ENCODE data around the gene TCAP. TPM values are rescaled to one million over a fixed set of nuclear protein-coding genes. Genes with fewer than 3 reads are reported as not detected.

Gene TCAP
- polyA plus RNA-seq = 3.3 and 3.7 TPM in 2 replicates
- 1.7 and 2.1 TPM in 2 replicates for polyA minus RNA-seq

- Histone ChIP-seq H3K4me3 (ENCODE audit: low read length) (no peak within 1 kb of the TSS), H2AFZ (ENCODE audit: low read depth, low read length) (no peak within 1 kb of the TSS), H4K20me1 (ENCODE audit: insufficient read depth) (no peaks in the 10 kb centered on the region), H3K9ac (ENCODE audit: low read length) (no peak within 1 kb of the TSS), H3K9me3 (ENCODE audit: low read length) (no peaks in the 10 kb centered on the region), H3K9me2 (ENCODE audit: insufficient read depth, low read length) (no peaks in the 10 kb centered on the region), H3K27ac (ENCODE audit: low read length) (no peak within 1 kb of the TSS), H3F3A (ENCODE audit: insufficient read depth, low read length, poor library complexity, severe bottlenecking) (no peaks in the 10 kb centered on the region), H3K4me2 (ENCODE audit: low read length) (no peak within 1 kb of the TSS), H3K27me3 (ENCODE audit: insufficient read depth, low read depth, low read length) (peaks cover 19% of the 10 kb centered on the region), H3K36me3 (ENCODE audit: insufficient read depth, low read length) (no peaks in the 10 kb centered on the region), H3K79me2 (replicated peaks; ENCODE audit: insufficient read depth, low read length) (no peaks in the 10 kb centered on the region)
- no peak for TF ChIP-seq RAD21 (conservative IDR thresholded peaks at IDR 0.05)
- TF ChIP-seq, protein P1, sequence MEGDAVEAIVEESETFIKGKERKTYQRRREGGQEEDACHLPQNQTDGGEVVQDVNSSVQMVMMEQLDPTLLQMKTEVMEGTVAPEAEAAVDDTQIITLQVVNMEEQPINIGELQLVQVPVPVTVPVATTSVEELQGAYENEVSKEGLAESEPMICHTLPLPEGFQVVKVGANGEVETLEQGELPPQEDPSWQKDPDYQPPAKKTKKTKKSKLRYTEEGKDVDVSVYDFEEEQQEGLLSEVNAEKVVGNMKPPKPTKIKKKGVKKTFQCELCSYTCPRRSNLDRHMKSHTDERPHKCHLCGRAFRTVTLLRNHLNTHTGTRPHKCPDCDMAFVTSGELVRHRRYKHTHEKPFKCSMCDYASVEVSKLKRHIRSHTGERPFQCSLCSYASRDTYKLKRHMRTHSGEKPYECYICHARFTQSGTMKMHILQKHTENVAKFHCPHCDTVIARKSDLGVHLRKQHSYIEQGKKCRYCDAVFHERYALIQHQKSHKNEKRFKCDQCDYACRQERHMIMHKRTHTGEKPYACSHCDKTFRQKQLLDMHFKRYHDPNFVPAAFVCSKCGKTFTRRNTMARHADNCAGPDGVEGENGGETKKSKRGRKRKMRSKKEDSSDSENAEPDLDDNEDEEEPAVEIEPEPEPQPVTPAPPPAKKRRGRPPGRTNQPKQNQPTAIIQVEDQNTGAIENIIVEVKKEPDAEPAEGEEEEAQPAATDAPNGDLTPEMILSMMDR (IDR thresholded peaks at IDR 0.05; ENCODE audit: poor library complexity, severe bottlenecking) = no peak
- TF ChIP-seq MXI1 (conservative IDR thresholded peaks at IDR 0.05; ENCODE audit: poor library complexity, severe bottlenecking) = no peak
- no peak for TF ChIP-seq EP300 (conservative IDR thresholded peaks at IDR 0.05; ENCODE audit: poor library complexity, severe bottlenecking)
- TF ChIP-seq EZH2 (IDR thresholded peaks at IDR 0.05; ENCODE audit: borderline replicate concordance, insufficient read depth, low read length, poor library complexity, severe bottlenecking) = no peak
- TF ChIP-seq TAF1 (IDR thresholded peaks at IDR 0.05; ENCODE audit: low read depth) = no peak
- TF ChIP-seq REST (IDR thresholded peaks at IDR 0.05; ENCODE audit: borderline replicate concordance) = no peak
- TF ChIP-seq POLR2AphosphoS5 (IDR thresholded peaks at IDR 0.05) = no peak
These were observed at the start of gene TCAP for GRCh38 chr17:39664581-39665561. Gene TCAP, plus strand, starts transcription at chr17:39665349. Its CDS starts 11 bp downstream, at chr17:39665360.

GRCh38 chr17:39615434-39615833 is 49.7 kb upstream of the TCAP start:
- TF ChIP-seq REST (IDR thresholded peaks at IDR 0.05; ENCODE audit: borderline replicate concordance) = no peak
- no peak for TF ChIP-seq SMC3 (conservative IDR thresholded peaks at IDR 0.05; ENCODE audit: poor library complexity)
- TF ChIP-seq, protein P1 (IDR thresholded peaks at IDR 0.05; ENCODE audit: poor library complexity, severe bottlenecking) = no peak
- no peak for TF ChIP-seq EP300 (conservative IDR thresholded peaks at IDR 0.05; ENCODE audit: poor library complexity, severe bottlenecking)
- TF ChIP-seq POLR2AphosphoS5 (IDR thresholded peaks at IDR 0.05) = no peak
- no peak for TF ChIP-seq MXI1 (conservative IDR thresholded peaks at IDR 0.05; ENCODE audit: poor library complexity, severe bottlenecking)
- no peak for TF ChIP-seq EZH2 (IDR thresholded peaks at IDR 0.05; ENCODE audit: borderline replicate concordance, insufficient read depth, low read length, poor library complexity, severe bottlenecking)
- TF ChIP-seq RAD21 (conservative IDR thresholded peaks at IDR 0.05) = no peak
- TF ChIP-seq TAF1 (IDR thresholded peaks at IDR 0.05; ENCODE audit: low read depth) = no peak
- Histone ChIP-seq H2AFZ (ENCODE audit: low read depth, low read length) (no peak overlapping the region), H3K27me3 (ENCODE audit: insufficient read depth, low read depth, low read length) (peaks cover 61% of the 10 kb centered on the region), H3K4me2 (ENCODE audit: low read length) (no peak overlapping the region), H4K20me1 (ENCODE audit: insufficient read depth) (no peaks in the 10 kb centered on the region), H3K36me3 (ENCODE audit: insufficient read depth, low read length) (no peaks in the 10 kb centered on the region), H3K9me3 (ENCODE audit: low read length) (no peaks in the 10 kb centered on the region), H3K9me2 (ENCODE audit: insufficient read depth, low read length) (no peaks in the 10 kb centered on the region), H3K4me3 (ENCODE audit: low read length) (no peak overlapping the region), H3K9ac (ENCODE audit: low read length) (no peak overlapping the region), H3F3A (ENCODE audit: insufficient read depth, low read length, poor library complexity, severe bottlenecking) (no peaks in the 10 kb centered on the region), H3K79me2 (replicated peaks; ENCODE audit: insufficient read depth, low read length) (no peaks in the 10 kb centered on the region), H3K27ac (ENCODE audit: low read length) (no peak overlapping the region)

Measured in neural cell (in vitro differentiated cells).